Spleen (tissue), 11 donors: ENCODE results near the gene CNPY1. TPM values are rescaled to one million over a fixed set of nuclear protein-coding genes. Genes with fewer than 3 reads are reported as not detected.

Experiments used
- DNase-seq: peaks from one replicate; pipeline ENCODE4 v3.0.0-alpha.2; 2020
- H3K27ac ChIP-seq, 8 donors: fragments of 200-600 bp; sonication (generic) in 7 of 8; 1 replicate in 4 of 8; 2 replicates in 4 of 8; pipeline versions ENCODE4 v1.5.0 to v1.8.0; 2016 to 2021; ENCODE audit warnings: inconsistent platforms in 4 of 8, mild to moderate bottlenecking in 4 of 8, moderate library complexity in 1 of 8
- H3K27me3 ChIP-seq, 7 donors: fragments of 200-600 bp; sonication (generic) in 6 of 7; replicated peaks in 1 of 7; 1 replicate in 4 of 7; 2 replicates in 3 of 7; pipeline versions ENCODE4 v1.5.0 to v1.8.0; 2016 to 2021; ENCODE audit warnings: inconsistent platforms in 3 of 7, mild to moderate bottlenecking in 1 of 7
- H3K36me3 ChIP-seq, 6 donors: fragments of 200-600 bp; sonication (generic) in 5 of 6; 1 replicate in 4 of 6; 2 replicates in 2 of 6; pipeline versions ENCODE4 v1.5.0 to v1.8.0; 2016 to 2021; ENCODE audit warnings: inconsistent platforms in 2 of 6
- H3K4me1 ChIP-seq, 6 donors: fragments of 200-600 bp; sonication (generic) in 5 of 6; 1 replicate in 3 of 6; 2 replicates in 3 of 6; pipeline versions ENCODE4 v1.5.0 to v1.8.0; 2016 to 2021; ENCODE audit warnings: inconsistent platforms in 3 of 6
- H3K4me3 ChIP-seq, 8 donors: fragments of 200-600 bp; sonication (generic) in 7 of 8; 1 replicate in 4 of 8; 2 replicates in 4 of 8; pipeline versions ENCODE4 v1.5.0 to v1.8.0; 2016 to 2021; ENCODE audit warnings: inconsistent platforms in 4 of 8, mild to moderate bottlenecking in 4 of 8, moderate library complexity in 2 of 8
- H3K9me3 ChIP-seq, 8 donors: fragments of 200-600 bp; sonication (generic) in 7 of 8; 1 replicate in 4 of 8; 2 replicates in 4 of 8; pipeline versions ENCODE4 v1.5.0 to v1.8.0; 2016 to 2021; ENCODE audit warnings: inconsistent platforms in 4 of 8
- CTCF ChIP-seq, 11 experiments: fragments of 200-600 bp in 7 of 11; fragments of 450-650 bp in 4 of 11; sonication (generic) in 4 of 11; IDR thresholded peaks in 8 of 11; conservative IDR thresholded peaks in 3 of 11; 1 replicate in 7 of 11; 2 replicates in 4 of 11; pipeline versions ENCODE4 v1.4.0 to v1.8.0; 2016 to 2021; ENCODE audit warnings: antibody characterized with exemption in 11 of 11, inconsistent platforms in 4 of 11, mild to moderate bottlenecking in 1 of 11
- POLR2A ChIP-seq, 3 donors: fragments of 450-650 bp; IDR thresholded peaks; one replicate each; pipeline ENCODE4 v1.5.1; 2017; ENCODE audit warnings: antibody characterized with exemption in 3 of 3, mild to moderate bottlenecking in 1 of 3
- POLR2AphosphoS5 ChIP-seq, 3 donors: sonication (generic); formaldehyde crosslinking; IDR thresholded peaks; one replicate each; pipeline ENCODE4 v1.5.1; 2017; ENCODE audit warnings: antibody characterized with exemption in 3 of 3
- WGBS, 5 donors: extraction: QIAGEN DNeasy Blood & Tissue Kit in 3 of 5; methylation state at CpG; one replicate each; pipeline versions ENCODE4 v1.1.5 to v1.1.7; 2013 to 2018; 5-methylcytosine and 5-hydroxymethylcytosine counted together
- intact Hi-C: fragments of 100-400 bp; cut with DNase I; formaldehyde crosslinking; loops from one replicate; pipeline ENCODE4 v1.15.0; 2023; ENCODE audit warnings: low total_unique reads
- polyA plus RNA-seq, 3 donors: library from polyadenylated mRNA; stranded (reverse); fragments of 200-250 nt; gene quantifications; one replicate each; pipeline ENCODE4 v1.2.1, GENCODE V29; 2013
- total RNA-seq, 7 donors: library from RNA; depleted of rRNA in 3 of 7; stranded (reverse); fragments of >200 nt in 3 of 7; fragmentation: NEBNext Ultra II Directional in 4 of 7; extraction: Animal tissue kit (Norgen Biotek cat#: 25700) in 4 of 7; gene quantifications; one replicate each; pipeline versions ENCODE4 v1.1.0 to v1.2.1, GENCODE V29; 2016 to 2021
- donor health status: healthy with polysubstance abuse.
- donor health status: DM: no; HTN: no; CAD: no; lungs with moderate emphysema.
- donor health status: DM: no; HTN: no; CAD: no.
- donor health status: Bipolar disorder and iron deficiency.
- donor health status: healthy.
- donor health status: DM: no; HTN: no; CAD: no.
- donor health status: DM: yes; HTN: yes; CAD: no.

The CNPY1 gene
- total and polyA plus RNA-seq, 10 donors: not detected

- 84 to 96% (median 92%) methylated on average over 10 of the region's 10 CpGs for WGBS, 5 donors
- H3K9me3 ChIP-seq: no peaks in the 10 kb centered on the region
- no peak overlapping the region for H3K4me3 ChIP-seq
- H3K36me3 ChIP-seq: no peaks in the 10 kb centered on the region
- peaks cover 0 to 42% (median 5%) of the 10 kb centered on the region in 6 donors for H3K4me1 ChIP-seq
- TF ChIP-seq CTCF (IDR thresholded peaks at IDR 0.05 in 8 of 11, conservative IDR thresholded peaks at IDR 0.05 in 3 of 11): no peak
- no peak for TF ChIP-seq POLR2AphosphoS5 (IDR thresholded peaks at IDR 0.05)
- TF ChIP-seq POLR2A (IDR thresholded peaks at IDR 0.05): no peak
- peaks cover 0 to 48% (median 2%) of the 10 kb centered on the region in 7 donors for H3K27me3 ChIP-seq
- peak overlapping the region in 1 of 8 donors; percentile 95 for H3K27ac ChIP-seq
- no peak for DNase-seq
- intact Hi-C loops: no loop called here
These were observed 42.2 kb upstream of the CNPY1 start for GRCh38 chr7:155588468-155588998.

GRCh38 chr7:155587486-155587885, 41.1 kb upstream of the CNPY1 start:
- peak; percentile 62 for DNase-seq
- Histone ChIP-seq H3K27ac (no peak overlapping the region), H3K9me3 (no peaks in the 10 kb centered on the region), H3K36me3 (no peaks in the 10 kb centered on the region), H3K4me1 (peaks cover 0 to 39% (median 4%) of the 10 kb centered on the region in 6 donors), H3K4me3 (no peak overlapping the region), H3K27me3 (peaks cover 0 to 48% (median 2%) of the 10 kb centered on the region in 7 donors)
- intact Hi-C loops: no loop called here
- 86 to 97% (median 89%) methylated on average over 10 of the region's 10 CpGs for WGBS, 5 donors
- TF ChIP-seq POLR2AphosphoS5 (IDR thresholded peaks at IDR 0.05) (no peak), POLR2A (IDR thresholded peaks at IDR 0.05) (no peak), CTCF (IDR thresholded peaks at IDR 0.05 in 8 of 11, conservative IDR thresholded peaks at IDR 0.05 in 3 of 11) (no peak)

GRCh38 chr7:155586843-155587440, 40.6 kb upstream of the CNPY1 start:
- Histone ChIP-seq H3K4me3 (no peak overlapping the region), H3K9me3 (no peaks in the 10 kb centered on the region), H3K27me3 (peaks cover 0 to 48% (median 2%) of the 10 kb centered on the region in 7 donors), H3K36me3 (no peaks in the 10 kb centered on the region), H3K4me1 (peaks cover 0 to 36% (median 4%) of the 10 kb centered on the region in 6 donors), H3K27ac (no peak overlapping the region)
- intact Hi-C loops: no loop called here
- 87 to 94% (median 92%) methylated on average over 14 of the region's 14 CpGs for WGBS, 5 donors
- DNase-seq: peak; percentile 44
- no peak for TF ChIP-seq CTCF (IDR thresholded peaks at IDR 0.05 in 8 of 11, conservative IDR thresholded peaks at IDR 0.05 in 3 of 11)

- 40 to 69% (median 56%) methylated on average over 6 of the region's 6 CpGs for WGBS, 5 donors
- DNase-seq: no peak
- TF ChIP-seq POLR2A (IDR thresholded peaks at IDR 0.05) (no peak), CTCF (IDR thresholded peaks at IDR 0.05 in 8 of 11, conservative IDR thresholded peaks at IDR 0.05 in 3 of 11) (no peak), POLR2AphosphoS5 (IDR thresholded peaks at IDR 0.05) (no peak)
These were observed 39.6 kb upstream of the CNPY1 start for GRCh38 chr7:155585951-155586350.

More at GRCh38 chr7:155585951-155586350, 39.6 kb upstream of the CNPY1 start:
- H3K36me3 ChIP-seq: no peaks in the 10 kb centered on the region
- H3K27me3 ChIP-seq: peaks cover 0 to 39% (median under 1%) of the 10 kb centered on the region in 7 donors
- H3K4me1 ChIP-seq: peaks cover 0 to 29% (median 4%) of the 10 kb centered on the region in 6 donors
- intact Hi-C loops: no loop called here
- no peak overlapping the region for H3K4me3 ChIP-seq
- H3K27ac ChIP-seq: no peak overlapping the region
- no peaks in the 10 kb centered on the region for H3K9me3 ChIP-seq
